ENCODE data around the gene NEU2.

- TF ChIP-seq, protein P1, sequence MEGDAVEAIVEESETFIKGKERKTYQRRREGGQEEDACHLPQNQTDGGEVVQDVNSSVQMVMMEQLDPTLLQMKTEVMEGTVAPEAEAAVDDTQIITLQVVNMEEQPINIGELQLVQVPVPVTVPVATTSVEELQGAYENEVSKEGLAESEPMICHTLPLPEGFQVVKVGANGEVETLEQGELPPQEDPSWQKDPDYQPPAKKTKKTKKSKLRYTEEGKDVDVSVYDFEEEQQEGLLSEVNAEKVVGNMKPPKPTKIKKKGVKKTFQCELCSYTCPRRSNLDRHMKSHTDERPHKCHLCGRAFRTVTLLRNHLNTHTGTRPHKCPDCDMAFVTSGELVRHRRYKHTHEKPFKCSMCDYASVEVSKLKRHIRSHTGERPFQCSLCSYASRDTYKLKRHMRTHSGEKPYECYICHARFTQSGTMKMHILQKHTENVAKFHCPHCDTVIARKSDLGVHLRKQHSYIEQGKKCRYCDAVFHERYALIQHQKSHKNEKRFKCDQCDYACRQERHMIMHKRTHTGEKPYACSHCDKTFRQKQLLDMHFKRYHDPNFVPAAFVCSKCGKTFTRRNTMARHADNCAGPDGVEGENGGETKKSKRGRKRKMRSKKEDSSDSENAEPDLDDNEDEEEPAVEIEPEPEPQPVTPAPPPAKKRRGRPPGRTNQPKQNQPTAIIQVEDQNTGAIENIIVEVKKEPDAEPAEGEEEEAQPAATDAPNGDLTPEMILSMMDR (IDR thresholded peaks at IDR 0.05) = no peak
- TF ChIP-seq POLR2A (IDR thresholded peaks at IDR 0.05; ENCODE audit: low read depth) (no peak), EP300 (IDR thresholded peaks at IDR 0.05) (no peak)
These were observed 48.8 kb upstream of the NEU2 start for GRCh38 chr2:232983669-232984140.
